Transverse colon (tissue), 3 donors: Measurements from ENCODE around the gene OR2T5.
"Not testable (repeated sequence)": the region's sequence is repeated elsewhere in the genome, so short reads cannot be mapped to it uniquely, and the experiment has no call there.

Source experiments
- CTCF ChIP-seq, 5 experiments: fragments of 200-600 bp in 3 of 5; fragments of 450-650 bp in 2 of 5; sonication (generic) in 3 of 5; IDR thresholded peaks; 1 replicate in 2 of 5; 2 replicates in 3 of 5; pipeline ENCODE4 v1.5.1; 2016 to 2017; ENCODE audit warnings: antibody characterized with exemption in 5 of 5, inconsistent platforms in 3 of 5, mild to moderate bottlenecking in 2 of 5, moderate library complexity in 1 of 5
- POLR2A ChIP-seq: fragments of 450-650 bp; IDR thresholded peaks from one replicate; pipeline ENCODE4 v1.6.1; 2016; ENCODE audit warnings: antibody characterized with exemption, mild to moderate bottlenecking, moderate library complexity

GRCh38 chr1:248455045-248455444, 33.3 kb upstream of the OR2T5 start:
- TF ChIP-seq POLR2A; CTCF (IDR thresholded peaks at IDR 0.05): not testable (repeated sequence)
